SU-DHL-6 (cell line): ENCODE measurements around the gene KIFC3.

Experiments
- EZH2phosphoT487 ChIP-seq: fragments of 200-600 bp; sonication (generic), shearing (Covaris generic); conservative IDR thresholded peaks from 2 replicates; pipeline ENCODE4 v1.6.1; 2018; ENCODE audit warnings: mild to moderate bottlenecking, antibody characterized with exemption, low read length, moderate library complexity, mixed read lengths
- TF ChIP-seq, protein P1 (sequence below): fragments of 200-600 bp; sonication (generic); IDR thresholded peaks from one replicate; pipeline ENCODE4 v1.5.1; 2017; ENCODE audit warnings: antibody characterized with exemption, mild to moderate bottlenecking, low read length, moderate library complexity; ENCODE audit not compliant: insufficient read depth, poor library complexity, severe bottlenecking

DNA sequence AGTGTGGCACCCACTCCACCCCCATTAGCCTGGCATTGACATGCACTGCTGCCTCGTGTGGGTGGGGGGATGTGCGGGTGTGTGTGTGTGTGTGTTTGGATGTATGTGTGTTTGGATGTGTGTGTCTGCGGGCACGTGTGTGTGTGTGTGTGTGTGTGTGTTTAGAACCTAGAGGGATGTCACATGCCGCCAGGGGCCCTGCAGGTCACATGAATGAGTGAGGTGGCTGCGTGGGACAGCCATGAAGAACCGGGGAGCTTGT is 57.7 kb downstream of the KIFC3 start:
- TF ChIP-seq, protein P1, sequence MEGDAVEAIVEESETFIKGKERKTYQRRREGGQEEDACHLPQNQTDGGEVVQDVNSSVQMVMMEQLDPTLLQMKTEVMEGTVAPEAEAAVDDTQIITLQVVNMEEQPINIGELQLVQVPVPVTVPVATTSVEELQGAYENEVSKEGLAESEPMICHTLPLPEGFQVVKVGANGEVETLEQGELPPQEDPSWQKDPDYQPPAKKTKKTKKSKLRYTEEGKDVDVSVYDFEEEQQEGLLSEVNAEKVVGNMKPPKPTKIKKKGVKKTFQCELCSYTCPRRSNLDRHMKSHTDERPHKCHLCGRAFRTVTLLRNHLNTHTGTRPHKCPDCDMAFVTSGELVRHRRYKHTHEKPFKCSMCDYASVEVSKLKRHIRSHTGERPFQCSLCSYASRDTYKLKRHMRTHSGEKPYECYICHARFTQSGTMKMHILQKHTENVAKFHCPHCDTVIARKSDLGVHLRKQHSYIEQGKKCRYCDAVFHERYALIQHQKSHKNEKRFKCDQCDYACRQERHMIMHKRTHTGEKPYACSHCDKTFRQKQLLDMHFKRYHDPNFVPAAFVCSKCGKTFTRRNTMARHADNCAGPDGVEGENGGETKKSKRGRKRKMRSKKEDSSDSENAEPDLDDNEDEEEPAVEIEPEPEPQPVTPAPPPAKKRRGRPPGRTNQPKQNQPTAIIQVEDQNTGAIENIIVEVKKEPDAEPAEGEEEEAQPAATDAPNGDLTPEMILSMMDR, result no peak
- no peak for TF ChIP-seq EZH2phosphoT487
